SK-N-SH treated with all-trans-retinoic acid at 6 μM for 48 hours (cell line): Measurements from ENCODE around the gene HRG.

Experiments
- CREB5 ChIP-seq: fragments of 250-450 bp; sonication (Bioruptor Pico); IDR thresholded peaks from 2 replicates; pipeline ENCODE4 v1.5.1; 2020; ENCODE audit warnings: low read depth, mild to moderate bottlenecking, moderate library complexity
- OSR1 ChIP-seq: fragments of 250-450 bp; sonication (Bioruptor Pico); IDR thresholded peaks from 2 replicates; pipeline ENCODE4 v1.8.0; 2022; ENCODE audit warnings: moderate library complexity, mild to moderate bottlenecking, inconsistent platforms
- POU6F1 ChIP-seq: fragments of 250-450 bp; sonication (Bioruptor Pico); IDR thresholded peaks from 2 replicates; pipeline ENCODE4 v1.8.0; 2021; ENCODE audit warnings: low read depth, mild to moderate bottlenecking, moderate library complexity, borderline replicate concordance
- ZC3H10 ChIP-seq: fragments of 250-450 bp; sonication (Bioruptor Pico); IDR thresholded peaks from 2 replicates; pipeline ENCODE4 v1.5.1; 2021; ENCODE audit warnings: mild to moderate bottlenecking, moderate library complexity
- ZFP30 ChIP-seq: fragments of 450-650 bp; formaldehyde crosslinking; IDR thresholded peaks from 2 replicates; pipeline ENCODE4 v1.5.0; 2022; ENCODE audit warnings: mild to moderate bottlenecking, moderate library complexity

GRCh38 chr3:186669378-186670084 lies 3.7 kb downstream of the HRG start:
- TF ChIP-seq CREB5 (CRISPR knock-in tag) (no peak), POU6F1 (no peak), OSR1 (CRISPR knock-in tag) (no peak), ZFP30 (no peak), ZC3H10 (no peak)
